Measurements from ENCODE around the gene PTPRD. TPM values are rescaled to one million over a fixed set of nuclear protein-coding genes. Genes with fewer than 3 reads are reported as not detected.
"Not testable (repeated sequence)": the region's sequence is repeated elsewhere in the genome, so short reads cannot be mapped to it uniquely, and the experiment has no call there.

PTPRD gene
- total RNA-seq, 1 donor from 2014 or later = 6.1 TPM

- no peak for DNase-seq
- intact Hi-C loops (cut with micrococcal nuclease) = no loop called here
- ATAC-seq = no peak
Observed at GRCh38 chr9:9938432-9938831, 674.4 kb downstream of the PTPRD start.

GRCh38 chr9:9931464-9931863, 681.3 kb downstream of the PTPRD start:
- intact Hi-C loops (cut with micrococcal nuclease); ATAC-seq: not testable (repeated sequence)

GRCh38 chr9:9924376-9924775, 688.4 kb downstream of the PTPRD start:
- DNase-seq (no peak), ATAC-seq (no peak)
- intact Hi-C loops (cut with micrococcal nuclease) = no loop called here

More at GRCh38 chr9:9931464-9931863, 681.3 kb downstream of the PTPRD start:
- not testable (repeated sequence) for DNase-seq

GRCh38 chr9:9921805-9922204, 691.0 kb downstream of the PTPRD start:
- DNase-seq (no peak), ATAC-seq (no peak)
- intact Hi-C loops (cut with micrococcal nuclease) = no loop called here

GRCh38 chr9:9920425-9921060, 692.3 kb downstream of the PTPRD start:
- ATAC-seq (no peak), DNase-seq (no peak)
- intact Hi-C loops (cut with micrococcal nuclease) = no loop called here

GRCh38 chr9:9919174-9919775, 693.5 kb downstream of the PTPRD start:
- DNase-seq (no peak), ATAC-seq (no peak)
- intact Hi-C loops (cut with micrococcal nuclease) = no loop called here

GRCh38 chr9:9917400-9917799, 695.4 kb downstream of the PTPRD start:
- ATAC-seq = no peak
- DNase-seq = no peak
- intact Hi-C loops (cut with micrococcal nuclease) = no loop called here

- ATAC-seq (no peak), DNase-seq (no peak)
- intact Hi-C loops (cut with micrococcal nuclease) = no loop called here
Observed at GRCh38 chr9:9914174-9914573, 698.6 kb downstream of the PTPRD start.

GRCh38 chr9:9913276-9913832, 699.4 kb downstream of the PTPRD start:
- intact Hi-C loops (cut with micrococcal nuclease) = no loop called here
- DNase-seq (no peak), ATAC-seq (no peak)

GRCh38 chr9:9912459-9912858, 700.3 kb downstream of the PTPRD start:
- DNase-seq = no peak
- no peak for ATAC-seq
- intact Hi-C loops (cut with micrococcal nuclease) = no loop called here

- no peak for DNase-seq
- no peak for ATAC-seq
- intact Hi-C loops (cut with micrococcal nuclease) = no loop called here
Observed at GRCh38 chr9:9905736-9906135, 707.1 kb downstream of the PTPRD start.

GRCh38 chr9:9904041-9904440, 708.8 kb downstream of the PTPRD start:
- DNase-seq (no peak), ATAC-seq (no peak)
- intact Hi-C loops (cut with micrococcal nuclease) = no loop called here

GRCh38 chr9:9901624-9902023, 711.2 kb downstream of the PTPRD start:
- DNase-seq = no peak
- ATAC-seq = no peak
- intact Hi-C loops (cut with micrococcal nuclease) = no loop called here

- DNase-seq (no peak), ATAC-seq (no peak)
- intact Hi-C loops (cut with micrococcal nuclease) = no loop called here
Observed at GRCh38 chr9:9893837-9894236, 719.0 kb downstream of the PTPRD start.

- intact Hi-C loops (cut with micrococcal nuclease) = no loop called here
- no peak for ATAC-seq
- DNase-seq = no peak
Observed at GRCh38 chr9:9892217-9892616, 720.6 kb downstream of the PTPRD start.

- intact Hi-C loops (cut with micrococcal nuclease) = no loop called here
- no peak for ATAC-seq
- no peak for DNase-seq
Observed at GRCh38 chr9:9881692-9882091, 731.1 kb downstream of the PTPRD start.

- DNase-seq (no peak), ATAC-seq (no peak)
- intact Hi-C loops (cut with micrococcal nuclease) = no loop called here
Observed at GRCh38 chr9:9874270-9874669, 738.5 kb downstream of the PTPRD start.

GRCh38 chr9:9862235-9862810, 750.5 kb downstream of the PTPRD start:
- intact Hi-C loops (cut with micrococcal nuclease) = no loop called here

GRCh38 chr9:9855177-9856078, 757.4 kb downstream of the PTPRD start:
- ATAC-seq (no peak), DNase-seq (no peak)
- intact Hi-C loops (cut with micrococcal nuclease) = no loop called here

More at GRCh38 chr9:9862235-9862810, 750.5 kb downstream of the PTPRD start:
- no peak for ATAC-seq
- DNase-seq = no peak

GRCh38 chr9:9847750-9848149, 765.1 kb downstream of the PTPRD start:
- ATAC-seq = no peak
- no peak for DNase-seq
- intact Hi-C loops (cut with micrococcal nuclease) = no loop called here

Data from left ventricle myocardium superior (tissue), 1 donor.